ENCODE measurements around the gene BRINP3. TPM values are rescaled to one million over a fixed set of nuclear protein-coding genes. Genes with fewer than 3 reads are reported as not detected.
A peak's percentile ranks its signal among the peaks of the same experiment; 100 is the strongest.

BRINP3 gene
- total and polyA plus RNA-seq, 9 of the 15 experiments (the other 6 are each of a cell fraction or from before 2014, with no cell fraction given) = 0.09 to 0.75 (median 0.19) TPM; not detected in 1

- DNase-seq (ENCODE audit: extremely low read depth in 1 of 4, low spot score in 3 of 4) (peak in 1 of 4 experiments; percentile 15), FAIRE-seq (no peak), ATAC-seq (no peak)
- WGBS (ENCODE audit: insufficient coverage, low coverage, missing lambda C conversion rate) = 0% methylated on average over 8 of the region's 8 CpGs
- Histone ChIP-seq H3K36me3 (ENCODE audit: control insufficient read depth, insufficient read depth, low read length) (no peaks in the 10 kb centered on the region), H3K79me2 (ENCODE audit: control insufficient read depth, insufficient read depth, low read length) (no peaks in the 10 kb centered on the region), H3K4me2 (ENCODE audit: insufficient read depth, low read length) (no peak overlapping the region), H3K27ac (ENCODE audit: extremely low read depth, low read depth, low read length) (no peak overlapping the region), H3K27me3 (ENCODE audit: control insufficient read depth in 2 of 2, insufficient read depth in 2 of 2, low read length in 2 of 2) (no peaks in the 10 kb centered on the region), H4K20me1 (replicated peaks; ENCODE audit: control insufficient read depth, insufficient read depth, low read length) (no peaks in the 10 kb centered on the region), H3K9ac (ENCODE audit: insufficient read depth in 1 of 2, low read depth in 2 of 2, low read length in 2 of 2) (no peak overlapping the region), H3K4me1 (replicated peaks in 1 of 2; ENCODE audit: control insufficient read depth in 2 of 2, insufficient read depth in 2 of 2, low read length in 2 of 2) (no peaks in the 10 kb centered on the region), H3K4me3 (no peak overlapping the region), H2AFZ (ENCODE audit: low read depth, low read length) (no peak overlapping the region), H3K9me1 (ENCODE audit: control insufficient read depth, insufficient read depth, low read length) (no peaks in the 10 kb centered on the region), H3K9me3 (replicated peaks; ENCODE audit: control insufficient read depth, insufficient read depth, low read depth, low read length) (0 out of 2 replicates have a peak, but pooled peaks cover 2% of the 10 kb centered on the region)
- TF ChIP-seq CTCF (IDR thresholded peaks at IDR 0.05 in 2 of 3, conservative IDR thresholded peaks at IDR 0.05 in 1 of 3; ENCODE audit: insufficient read depth in 2 of 3, low read depth in 1 of 3, low read length in 3 of 3) (peak in 1 of 3 experiments; percentile 6; a peak in 1 of 6 replicates), BCOR (IDR thresholded peaks at IDR 0.05) (no peak)
- no TSS peak for BruUV-seq (replicated peaks)
- in situ Hi-C loops (cut with MboI) (no loop called here), intact Hi-C loops (cut with micrococcal nuclease) (no loop called here)
- ChIA-PET POLR2A (no interaction called here), CTCF (ENCODE audit: low intra/inter-chr PET ratio) (no interaction called here)
These were observed 393.1 kb downstream of the BRINP3 start for GRCh38 chr1:190084552-190084951.

DNA sequence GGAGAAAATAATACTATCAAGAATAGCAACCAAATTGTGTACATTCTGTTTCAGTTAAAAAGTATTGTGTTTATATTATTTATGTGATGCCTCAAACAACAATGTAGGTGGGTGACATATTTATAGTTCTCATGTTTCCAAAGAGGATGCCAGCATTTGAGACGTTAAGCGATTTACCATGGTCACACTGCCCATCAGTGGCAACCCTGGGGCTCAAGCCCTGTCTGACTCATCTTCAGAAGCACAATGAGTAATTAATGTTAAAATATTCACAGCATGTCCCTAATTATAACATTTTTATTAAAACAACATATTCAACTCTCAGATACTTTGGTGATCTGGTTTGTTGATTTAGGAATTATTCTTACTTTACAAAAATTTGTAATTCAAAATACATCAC lies 409.4 kb downstream of the BRINP3 start:
- Histone ChIP-seq H3K27ac (ENCODE audit: extremely low read depth, low read depth, low read length) (no peak overlapping the region), H3K4me1 (replicated peaks in 1 of 2; ENCODE audit: control insufficient read depth in 2 of 2, insufficient read depth in 2 of 2, low read length in 2 of 2) (no peaks in the 10 kb centered on the region), H3K9ac (ENCODE audit: insufficient read depth in 1 of 2, low read depth in 2 of 2, low read length in 2 of 2) (no peak overlapping the region), H3K4me2 (ENCODE audit: insufficient read depth, low read length) (no peak overlapping the region), H3K9me1 (ENCODE audit: control insufficient read depth, insufficient read depth, low read length) (no peaks in the 10 kb centered on the region), H3K9me3 (replicated peaks; ENCODE audit: control insufficient read depth, insufficient read depth, low read depth, low read length) (0 out of 2 replicates have a peak, but pooled peaks cover 1% of the 10 kb centered on the region), H3K36me3 (ENCODE audit: control insufficient read depth, insufficient read depth, low read length) (no peaks in the 10 kb centered on the region), H3K79me2 (ENCODE audit: control insufficient read depth, insufficient read depth, low read length) (no peaks in the 10 kb centered on the region), H3K27me3 (ENCODE audit: control insufficient read depth in 2 of 2, insufficient read depth in 2 of 2, low read length in 2 of 2) (no peaks in the 10 kb centered on the region), H4K20me1 (replicated peaks; ENCODE audit: control insufficient read depth, insufficient read depth, low read length) (no peaks in the 10 kb centered on the region), H3K4me3 (no peak overlapping the region), H2AFZ (ENCODE audit: low read depth, low read length) (no peak overlapping the region)
- no peak for DNase-seq (ENCODE audit: extremely low read depth in 1 of 4, low spot score in 3 of 4)
- in situ Hi-C loops (cut with MboI) = no loop called here
- no peak for FAIRE-seq
- ChIA-PET CTCF (ENCODE audit: low intra/inter-chr PET ratio) (no interaction called here), POLR2A (no interaction called here)
- ATAC-seq = no peak
- intact Hi-C loops (cut with micrococcal nuclease) = no loop called here
- 0% methylated on average over 2 of the region's 2 CpGs for WGBS (ENCODE audit: insufficient coverage, low coverage, missing lambda C conversion rate)
- BruUV-seq (replicated peaks) = no TSS peak
- no peak for TF ChIP-seq KLF13 (tag; IDR thresholded peaks at IDR 0.05; ENCODE audit: borderline replicate concordance, low read depth)
- TF ChIP-seq ZBTB33 (CRISPR knock-in tag; IDR thresholded peaks at IDR 0.05) = no peak
